GM19099 (cell line): Measurements from ENCODE around the gene SPATA17.

Experiments
- POLR2A ChIP-seq: IDR thresholded peaks from 3 replicates; pipeline ENCODE4 v1.6.1; 2011; ENCODE audit warnings: low read depth; ENCODE audit not compliant: insufficient read length; ENCODE audit errors: extremely low read depth

Gene SPATA17

GRCh38 chr1:217781056-217781455 lies 149.9 kb downstream of the SPATA17 start:
- TF ChIP-seq POLR2A, result no peak

- no peak for TF ChIP-seq POLR2A
These were observed 159.9 kb downstream of the SPATA17 start for GRCh38 chr1:217791091-217791490.

GRCh38 chr1:217805792-217806191 lies 174.6 kb downstream of the SPATA17 start:
- no peak for TF ChIP-seq POLR2A

GRCh38 chr1:217812175-217812574 lies 181.0 kb downstream of the SPATA17 start:
- no peak for TF ChIP-seq POLR2A

- no peak for TF ChIP-seq POLR2A
These were observed 181.9 kb downstream of the SPATA17 start for GRCh38 chr1:217813031-217813430.

- TF ChIP-seq POLR2A, result no peak
These were observed 206.5 kb downstream of the SPATA17 start for GRCh38 chr1:217837691-217838090.

GRCh38 chr1:217839161-217839560 lies 208.0 kb downstream of the SPATA17 start:
- no peak for TF ChIP-seq POLR2A

- TF ChIP-seq POLR2A, result no peak
These were observed 215.6 kb downstream of the SPATA17 start for GRCh38 chr1:217846733-217847132.

- no peak for TF ChIP-seq POLR2A
These were observed 216.5 kb downstream of the SPATA17 start for GRCh38 chr1:217847643-217848042.

- no peak for TF ChIP-seq POLR2A
These were observed 225.3 kb downstream of the SPATA17 start for GRCh38 chr1:217856342-217857034.

GRCh38 chr1:217857061-217857460 lies 225.9 kb downstream of the SPATA17 start:
- TF ChIP-seq POLR2A, result no peak

- no peak for TF ChIP-seq POLR2A
These were observed 230.5 kb downstream of the SPATA17 start for GRCh38 chr1:217861658-217862057.

- TF ChIP-seq POLR2A, result no peak
These were observed 236.4 kb downstream of the SPATA17 start for GRCh38 chr1:217867446-217867995.

- TF ChIP-seq POLR2A, result no peak
These were observed 240.8 kb downstream of the SPATA17 start for GRCh38 chr1:217871955-217872354.

- no peak for TF ChIP-seq POLR2A
These were observed 244.1 kb downstream of the SPATA17 start for GRCh38 chr1:217875229-217875628.

GRCh38 chr1:217876401-217876800 lies 245.3 kb downstream of the SPATA17 start:
- no peak for TF ChIP-seq POLR2A

- no peak for TF ChIP-seq POLR2A
These were observed 245.8 kb downstream of the SPATA17 start for GRCh38 chr1:217876896-217877295.

- no peak for TF ChIP-seq POLR2A
These were observed 250.0 kb downstream of the SPATA17 start for GRCh38 chr1:217881131-217881543.
